NCI-H187 treated with DMSO at 0.1 percent for 48 hours (cell line): ENCODE results near the gene RPGRIP1L.

Source experiments
- DNase-seq: peaks from one replicate; lab custom pipeline; 2025; lab: John Stamatoyannopoulos, UW

Gene RPGRIP1L

GRCh38 chr16:53651357-53651756, 52.3 kb downstream of the RPGRIP1L start:
- no peak for DNase-seq

GRCh38 chr16:53646506-53646905, 57.2 kb downstream of the RPGRIP1L start:
- DNase-seq, result no peak

- no peak for DNase-seq
These were observed 60.2 kb downstream of the RPGRIP1L start for GRCh38 chr16:53643474-53643873.

- DNase-seq, result no peak
These were observed 61.6 kb downstream of the RPGRIP1L start for GRCh38 chr16:53642094-53642493.

- no peak for DNase-seq
These were observed 66.7 kb downstream of the RPGRIP1L start for GRCh38 chr16:53636978-53637377.

- no peak for DNase-seq
These were observed 71.1 kb downstream of the RPGRIP1L start for GRCh38 chr16:53632526-53632925.

- no peak for DNase-seq
These were observed 72.2 kb downstream of the RPGRIP1L start for GRCh38 chr16:53631236-53632025.

GRCh38 chr16:53629607-53630312, 73.9 kb downstream of the RPGRIP1L start:
- no peak for DNase-seq

GRCh38 chr16:53629151-53629550, 74.5 kb downstream of the RPGRIP1L start:
- DNase-seq, result no peak

- DNase-seq, result no peak
These were observed 76.8 kb downstream of the RPGRIP1L start for GRCh38 chr16:53626811-53627210.

- DNase-seq, result no peak
These were observed 77.5 kb downstream of the RPGRIP1L start for GRCh38 chr16:53626161-53626560.

- DNase-seq, result no peak
These were observed 78.4 kb downstream of the RPGRIP1L start for GRCh38 chr16:53625221-53625620.

- DNase-seq, result no peak
These were observed 81.3 kb downstream of the RPGRIP1L start for GRCh38 chr16:53622315-53622714.

GRCh38 chr16:53620476-53620875, 83.2 kb downstream of the RPGRIP1L start:
- no peak for DNase-seq

GRCh38 chr16:53619235-53619634, 84.4 kb downstream of the RPGRIP1L start:
- no peak for DNase-seq

- no peak for DNase-seq
These were observed 89.3 kb downstream of the RPGRIP1L start for GRCh38 chr16:53614346-53614745.

- DNase-seq, result no peak
These were observed 91.7 kb downstream of the RPGRIP1L start for GRCh38 chr16:53612003-53612402.

- DNase-seq, result no peak
These were observed 92.4 kb downstream of the RPGRIP1L start for GRCh38 chr16:53611179-53611696.

GRCh38 chr16:53609536-53609935, 94.1 kb downstream of the RPGRIP1L start:
- DNase-seq, result no peak

- no peak for DNase-seq
These were observed 95.6 kb downstream of the RPGRIP1L start for GRCh38 chr16:53608094-53608493.

GRCh38 chr16:53605831-53606400, 97.7 kb downstream of the RPGRIP1L start:
- DNase-seq, result no peak

- no peak for DNase-seq
These were observed 98.3 kb downstream of the RPGRIP1L start for GRCh38 chr16:53605356-53605755.

- DNase-seq, result no peak
These were observed 101.7 kb downstream of the RPGRIP1L start for GRCh38 chr16:53601961-53602360.
